WTC11 (cell line): ENCODE measurements around the gene BIRC5. TPM values are rescaled to one million over a fixed set of nuclear protein-coding genes. Genes with fewer than 3 reads are reported as not detected.

ENCODE experiments used
- AR ChIP-seq: fragments of 250-450 bp; sonication (Bioruptor Pico); IDR thresholded peaks from 2 replicates; pipeline ENCODE4 v1.9.0; 2021; ENCODE audit warnings: mild to moderate bottlenecking
- ARID4B ChIP-seq: sonication (generic); formaldehyde crosslinking; IDR thresholded peaks from 2 replicates; pipeline ENCODE4 v1.8.0; 2023; ENCODE audit warnings: missing genetic modification reagents, mild to moderate bottlenecking, borderline replicate concordance
- CREM ChIP-seq: sonication (generic); formaldehyde crosslinking; IDR thresholded peaks from 2 replicates; pipeline ENCODE4 v1.8.1; 2022; ENCODE audit warnings: mild to moderate bottlenecking, missing genetic modification reagents, moderate library complexity
- CTCF ChIP-seq: fragments of 200-600 bp; IDR thresholded peaks from 2 replicates; pipeline ENCODE4 v1.8.0; 2022; ENCODE audit warnings: antibody characterized with exemption
- ELF4 ChIP-seq: sonication (generic); formaldehyde crosslinking; IDR thresholded peaks from 2 replicates; pipeline ENCODE4 v1.8.1; 2022; ENCODE audit warnings: low read depth, mild to moderate bottlenecking, moderate library complexity, missing genetic modification reagents
- ESRRA ChIP-seq: sonication (generic); formaldehyde crosslinking; IDR thresholded peaks from 2 replicates; pipeline ENCODE4 v1.8.1; 2022; ENCODE audit warnings: mild to moderate bottlenecking, missing genetic modification reagents, borderline replicate concordance
- FOXJ3 ChIP-seq: sonication (generic); formaldehyde crosslinking; IDR thresholded peaks from 2 replicates; pipeline ENCODE4 v1.9.0; 2021; ENCODE audit warnings: missing genetic modification reagents, mild to moderate bottlenecking, borderline replicate concordance
- FOXP4 ChIP-seq: sonication (generic); formaldehyde crosslinking; IDR thresholded peaks from 2 replicates; pipeline ENCODE4 v1.8.0; 2022; ENCODE audit warnings: mild to moderate bottlenecking, missing genetic modification reagents
- MXD4 ChIP-seq: fragments of 250-450 bp; sonication (Bioruptor Pico); IDR thresholded peaks from 2 replicates; pipeline ENCODE4 v1.8.0; 2021; ENCODE audit warnings: mild to moderate bottlenecking, moderate library complexity, borderline replicate concordance
- NFYB ChIP-seq: sonication (generic); formaldehyde crosslinking; conservative IDR thresholded peaks from 2 replicates; pipeline ENCODE4 v1.8.0; 2022; ENCODE audit warnings: low read depth, missing genetic modification reagents
- NR3C1 ChIP-seq: sonication (generic); formaldehyde crosslinking; conservative IDR thresholded peaks from 2 replicates; pipeline ENCODE4 v1.8.1; 2023; ENCODE audit warnings: low read depth, mild to moderate bottlenecking, missing genetic modification reagents
- PRRX2 ChIP-seq: fragments of 250-450 bp; sonication (Bioruptor Pico); IDR thresholded peaks from 2 replicates; pipeline ENCODE4 v1.8.0; 2021; ENCODE audit warnings: mild to moderate bottlenecking
- RORB ChIP-seq: fragments of 250-450 bp; sonication (Bioruptor Pico); IDR thresholded peaks from 2 replicates; pipeline ENCODE4 v1.9.0; 2021; ENCODE audit warnings: mild to moderate bottlenecking
- SMAD4 ChIP-seq: sonication (generic); formaldehyde crosslinking; IDR thresholded peaks from 2 replicates; pipeline ENCODE4 v1.8.0; 2022; ENCODE audit warnings: mild to moderate bottlenecking, missing genetic modification reagents
- SOX15 ChIP-seq: fragments of 250-450 bp; sonication (Bioruptor Pico); IDR thresholded peaks from 2 replicates; pipeline ENCODE4 v1.9.0; 2021; ENCODE audit warnings: mild to moderate bottlenecking
- TCF7 ChIP-seq: sonication (generic); formaldehyde crosslinking; IDR thresholded peaks from 2 replicates; pipeline ENCODE4 v1.8.0; 2022; ENCODE audit warnings: mild to moderate bottlenecking, low read depth, missing genetic modification reagents, moderate library complexity
- ZNF138 ChIP-seq: sonication (generic); formaldehyde crosslinking; conservative IDR thresholded peaks from 2 replicates; pipeline ENCODE4 v1.8.1; 2022; ENCODE audit warnings: mild to moderate bottlenecking, moderate library complexity, missing genetic modification reagents
- ZNF263 ChIP-seq: sonication (generic); formaldehyde crosslinking; IDR thresholded peaks from 2 replicates; pipeline ENCODE4 v1.8.1; 2022; ENCODE audit warnings: low read depth, mild to moderate bottlenecking, moderate library complexity, missing genetic modification reagents
- ZNF423 ChIP-seq: fragments of 250-450 bp; sonication (Bioruptor Pico); IDR thresholded peaks from 2 replicates; pipeline ENCODE4 v2.1.2; 2022; ENCODE audit warnings: mild to moderate bottlenecking, moderate library complexity
- ZNF671 ChIP-seq: fragments of 250-450 bp; sonication (Bioruptor Pico); IDR thresholded peaks from 2 replicates; pipeline ENCODE4 v1.8.0; 2021; ENCODE audit warnings: mild to moderate bottlenecking
- total RNA-seq: library from RNA; stranded (reverse); gene quantifications from 3 replicates; pipeline ENCODE4 v1.2.3, GENCODE V29; 2021
- TF ChIP-seq, protein P1 (sequence below): sonication (generic); formaldehyde crosslinking; IDR thresholded peaks from 2 replicates; pipeline ENCODE4 v1.8.1; 2022; ENCODE audit warnings: mild to moderate bottlenecking, moderate library complexity, missing genetic modification reagents
- TF ChIP-seq, protein P2 (sequence below): sonication (generic); formaldehyde crosslinking; IDR thresholded peaks from 2 replicates; pipeline ENCODE4 v1.8.0; 2022; ENCODE audit warnings: mild to moderate bottlenecking, missing genetic modification reagents
- TF ChIP-seq, protein P3 (sequence below): fragments of 250-450 bp; sonication (Bioruptor Pico); conservative IDR thresholded peaks from 2 replicates; pipeline ENCODE4 v1.9.0; 2021; ENCODE audit warnings: mild to moderate bottlenecking

Gene BIRC5
- total RNA-seq, 1 experiment from 2014 or later, result 115 TPM

DNA sequence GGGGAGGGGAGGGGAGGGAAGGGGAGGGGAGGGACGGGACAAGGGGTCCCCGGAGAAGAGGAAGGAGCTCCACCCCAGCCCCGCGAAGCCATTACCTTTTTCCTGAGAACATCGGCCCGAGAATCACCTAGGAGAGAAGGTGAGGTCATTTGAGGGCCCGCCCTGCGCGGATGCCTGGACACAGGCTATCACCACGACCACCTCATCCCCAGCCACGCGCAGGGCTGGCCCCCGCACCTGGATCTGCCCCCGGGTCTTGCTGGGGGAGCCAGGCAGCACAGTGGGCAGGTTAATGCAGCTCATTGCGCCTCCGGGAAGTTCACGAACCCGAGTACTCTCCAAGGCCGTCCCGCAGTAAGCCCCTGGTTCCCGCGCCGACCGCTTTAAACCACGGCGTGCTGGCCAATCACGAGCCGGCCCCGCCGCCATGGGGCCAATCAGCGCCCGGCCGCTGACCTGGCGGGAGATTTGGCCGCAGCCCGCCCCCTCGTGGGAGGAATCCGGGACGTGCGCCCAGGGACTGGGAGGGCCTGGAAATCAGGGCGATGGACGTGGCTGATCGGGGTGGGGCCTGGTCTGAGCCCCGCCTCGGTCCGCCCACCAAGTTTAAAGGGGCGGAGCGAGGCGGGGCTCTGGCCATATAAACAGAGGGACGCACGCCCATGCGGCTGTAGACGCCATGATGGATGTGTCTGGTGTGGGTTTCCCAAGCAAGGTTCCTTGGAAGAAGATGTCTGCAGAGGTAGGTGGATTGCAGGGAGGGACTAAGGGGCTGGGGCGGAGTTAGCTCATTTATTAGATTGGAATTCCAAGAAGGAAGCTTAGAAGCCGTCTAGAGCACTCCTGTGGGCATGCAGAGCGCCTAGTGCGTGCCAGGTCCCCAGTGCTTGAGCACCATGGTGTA lies 27.1 kb upstream of the BIRC5 start, which contains the start of the genes AFMID and TK1 (continued):
- TF ChIP-seq, protein P1, sequence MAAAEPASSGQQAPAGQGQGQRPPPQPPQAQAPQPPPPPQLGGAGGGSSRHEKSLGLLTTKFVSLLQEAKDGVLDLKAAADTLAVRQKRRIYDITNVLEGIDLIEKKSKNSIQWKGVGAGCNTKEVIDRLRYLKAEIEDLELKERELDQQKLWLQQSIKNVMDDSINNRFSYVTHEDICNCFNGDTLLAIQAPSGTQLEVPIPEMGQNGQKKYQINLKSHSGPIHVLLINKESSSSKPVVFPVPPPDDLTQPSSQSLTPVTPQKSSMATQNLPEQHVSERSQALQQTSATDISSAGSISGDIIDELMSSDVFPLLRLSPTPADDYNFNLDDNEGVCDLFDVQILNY, result peak; percentile 100
- TF ChIP-seq SOX15 (CRISPR knock-in tag) (no peak), NFYB (CRISPR knock-in tag) (peak; percentile 93), MXD4 (CRISPR knock-in tag) (no peak), ARID4B (peak; percentile 77; the same call in 1 of the 2 replicates), AR (no peak), FOXJ3 (CRISPR knock-in tag) (no peak), CTCF (peak; percentile 73; the same call in 1 of the 2 replicates), TCF7 (no peak), ZNF423 (CRISPR knock-in tag) (no peak), NR3C1 (CRISPR knock-in tag) (no peak), SMAD4 (CRISPR knock-in tag) (no peak), PRRX2 (CRISPR knock-in tag) (no peak), ZNF263 (peak; percentile 25; the same call in 1 of the 2 replicates), ZNF138 (CRISPR knock-in tag) (no peak), RORB (CRISPR knock-in tag) (0 out of 2 replicates have a peak, but pooled peaks have one; percentile 69), CREM (peak; percentile 74), ZNF671 (CRISPR knock-in tag) (no peak), FOXP4 (CRISPR knock-in tag) (peak; percentile 90), ESRRA (CRISPR knock-in tag) (no peak), ELF4 (CRISPR knock-in tag) (peak; percentile 82; the same call in 1 of the 2 replicates)
- TF ChIP-seq, protein P2, sequence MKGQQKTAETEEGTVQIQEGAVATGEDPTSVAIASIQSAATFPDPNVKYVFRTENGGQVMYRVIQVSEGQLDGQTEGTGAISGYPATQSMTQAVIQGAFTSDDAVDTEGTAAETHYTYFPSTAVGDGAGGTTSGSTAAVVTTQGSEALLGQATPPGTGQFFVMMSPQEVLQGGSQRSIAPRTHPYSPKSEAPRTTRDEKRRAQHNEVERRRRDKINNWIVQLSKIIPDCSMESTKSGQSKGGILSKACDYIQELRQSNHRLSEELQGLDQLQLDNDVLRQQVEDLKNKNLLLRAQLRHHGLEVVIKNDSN (CRISPR knock-in tag), result peak; percentile 77
- TF ChIP-seq, protein P3, sequence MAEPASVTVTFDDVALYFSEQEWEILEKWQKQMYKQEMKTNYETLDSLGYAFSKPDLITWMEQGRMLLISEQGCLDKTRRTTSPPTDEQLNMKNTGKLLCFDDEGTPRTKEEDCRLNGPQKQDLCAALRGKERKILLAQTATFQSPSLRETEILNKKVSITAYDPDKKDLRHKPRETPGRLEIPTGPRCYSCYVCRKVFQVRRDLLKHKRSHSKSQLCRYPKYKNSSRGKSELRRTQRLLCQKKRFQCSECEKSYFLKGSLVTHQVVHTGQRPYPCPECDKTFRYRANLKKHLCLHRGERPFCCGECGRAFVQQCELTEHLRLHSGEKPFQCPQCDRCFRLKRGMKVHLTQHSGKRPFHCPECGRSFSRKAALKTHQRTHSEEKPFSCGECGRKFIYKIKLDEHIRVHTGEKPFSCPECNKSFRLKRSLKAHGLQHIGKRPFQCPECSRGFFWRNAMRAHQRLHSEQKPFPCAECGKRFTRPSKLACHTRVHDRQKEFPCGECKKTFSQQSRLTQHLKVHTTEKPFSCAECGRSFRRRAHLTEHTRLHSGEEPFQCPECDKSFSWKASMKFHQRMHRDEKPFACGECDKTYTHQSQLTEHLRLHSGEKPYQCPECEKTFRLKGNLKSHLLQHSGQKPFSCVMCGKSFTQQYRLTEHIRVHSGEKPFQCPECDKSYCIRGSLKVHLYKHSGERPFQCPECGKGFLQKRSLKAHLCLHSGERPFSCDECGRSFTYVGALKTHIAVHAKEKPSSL (CRISPR knock-in tag), result no peak
